OCI-LY7 (cell line): Measurements from ENCODE around the gene RABEP1. TPM values are rescaled to one million over a fixed set of nuclear protein-coding genes. Genes with fewer than 3 reads are reported as not detected.

Source experiments
- BruUV-seq: library from RNA; stranded (reverse); fragments of 400-500 nt; replicated peaks from 2 replicates; lab custom pipeline; 2021; lab: Mats Ljungman, UMichigan
- CTCF ChIA-PET: fragments of 300-600 bp; sonication (Branson Sonifier 250); formaldehyde crosslinking; loops from one replicate; lab custom pipeline; 2022; ENCODE audit warnings: antibody characterized with exemption; ENCODE audit not compliant: unreplicated experiment; lab: Charles Lee
- POLR2A ChIA-PET: fragments of 300-600 bp; sonication (Branson Sonifier 250); formaldehyde crosslinking; loops from one replicate; lab custom pipeline; 2022; ENCODE audit warnings: antibody characterized with exemption; lab: Charles Lee
- DNase-seq: peaks from one replicate; pipeline ENCODE4 v3.0.0-alpha.2; 2015; ENCODE audit warnings: low spot score
- H2AFZ ChIP-seq: fragments of 200-600 bp; sonication (generic), shearing (Covaris generic); 2 replicates; pipeline ENCODE4 v1.6.1; 2014; ENCODE audit warnings: mild to moderate bottlenecking, antibody characterized with exemption, low read length, moderate library complexity
- H3K27ac ChIP-seq: fragments of 200-600 bp; sonication (generic); 2 replicates; pipeline ENCODE4 v1.5.1; 2014; ENCODE audit warnings: mixed run types, low read depth, mild to moderate bottlenecking, moderate library complexity, low read length, inconsistent platforms; ENCODE audit not compliant: poor library complexity, severe bottlenecking
- H3K36me3 ChIP-seq: fragments of 200-600 bp; sonication (generic); 2 replicates; pipeline ENCODE4 v1.6.1; 2014; ENCODE audit warnings: mild to moderate bottlenecking, antibody characterized with exemption, low read length, moderate library complexity, mixed read lengths; ENCODE audit not compliant: insufficient read depth
- H3K4me1 ChIP-seq: fragments of 200-600 bp; sonication (generic); 2 replicates; pipeline ENCODE4 v1.5.1; 2014; ENCODE audit warnings: mild to moderate bottlenecking, low read length; ENCODE audit not compliant: insufficient read depth, poor library complexity, severe bottlenecking
- H3K4me2 ChIP-seq: fragments of 200-600 bp; sonication (generic); 2 replicates; pipeline ENCODE4 v1.6.1; 2014; ENCODE audit warnings: mild to moderate bottlenecking, low read length
- H3K4me3 ChIP-seq: fragments of 200-600 bp; sonication (generic); 2 replicates; pipeline ENCODE4 v1.5.1; 2014; ENCODE audit warnings: mild to moderate bottlenecking, low read depth, low read length; ENCODE audit not compliant: poor library complexity, severe bottlenecking
- H3K79me2 ChIP-seq: fragments of 200-600 bp; sonication (generic); 2 replicates; pipeline ENCODE4 v1.6.1; 2016; ENCODE audit warnings: low read depth, mild to moderate bottlenecking, low read length, moderate library complexity, mixed read lengths; ENCODE audit not compliant: insufficient read depth
- H3K9me2 ChIP-seq: fragments of 200-600 bp; sonication (generic); 2 replicates; pipeline ENCODE4 v1.6.1; 2016; ENCODE audit warnings: mild to moderate bottlenecking, low read length, mixed read lengths; ENCODE audit not compliant: insufficient read depth
- H3K9me3 ChIP-seq: fragments of 200-600 bp; sonication (generic); 2 replicates; pipeline ENCODE4 v1.6.1; 2014; ENCODE audit warnings: mild to moderate bottlenecking, mixed run types, low read length, mixed read lengths
- H4K20me1 ChIP-seq: fragments of 200-600 bp; sonication (generic); 2 replicates; pipeline ENCODE4 v1.6.1; 2014; ENCODE audit warnings: mild to moderate bottlenecking, antibody characterized with exemption, low read length, moderate library complexity, mixed read lengths; ENCODE audit not compliant: insufficient read depth
- EZH2phosphoT487 ChIP-seq: fragments of 200-600 bp; sonication (generic); IDR thresholded peaks from 2 replicates; pipeline ENCODE4 v1.6.1; 2018; ENCODE audit warnings: low read depth, borderline replicate concordance, mild to moderate bottlenecking, mixed run types, antibody characterized with exemption, low read length, moderate library complexity, mixed read lengths
- intact Hi-C: fragments of 100-400 bp; cut with micrococcal nuclease; formaldehyde crosslinking; loops from one replicate; pipeline ENCODE4 v1.10.0; 2022; ENCODE audit not compliant: unreplicated experiment
- total RNA-seq, 2 experiments: library from RNA; depleted of rRNA in 1 of 2; stranded (reverse); fragments of >200 nt in 1 of 2; shearing (Covaris generic) in 1 of 2; gene quantifications; 2 replicates each; pipeline ENCODE4 v1.2.3, GENCODE V29; 2014 to 2022
- TF ChIP-seq, protein P1 (sequence below): fragments of 200-600 bp; sonication (generic); conservative IDR thresholded peaks from 2 replicates; pipeline ENCODE4 v1.5.1; 2014; ENCODE audit warnings: mild to moderate bottlenecking, antibody characterized with exemption, low read length, moderate library complexity, mixed read lengths

RABEP1 gene
- total RNA-seq, 2 experiments from 2014 or later = 58.6 to 60.8 TPM

DNA sequence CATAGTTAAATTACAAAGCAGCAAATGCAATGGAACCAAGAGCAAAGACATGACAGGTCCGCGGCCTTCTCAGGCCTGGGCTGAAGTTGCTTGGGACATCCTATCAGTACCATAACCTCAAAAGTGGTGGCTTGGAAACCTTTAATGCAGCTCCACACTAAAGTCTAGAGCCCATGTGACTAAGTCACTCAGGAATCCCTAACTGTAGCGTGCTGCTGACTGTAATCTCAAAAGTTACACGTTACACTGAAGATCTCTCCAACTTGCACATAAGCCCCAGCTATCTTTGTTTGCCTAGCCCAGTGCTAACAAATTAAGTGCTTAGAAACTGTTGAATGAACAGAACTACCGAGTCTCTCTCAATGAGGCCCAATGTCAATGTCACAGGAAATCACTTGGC, 109.6 kb downstream of the RABEP1 start:
- intact Hi-C loops = no loop called here
- H4K20me1 ChIP-seq = no peaks in the 10 kb centered on the region
- ChIA-PET CTCF (no interaction called here), POLR2A (interaction anchor here (0.6 kb wide), 1 partner anchor 25 kb away, joined by 7 read pairs; no protein-coding TSS in a partner anchor)
- H3K9me2 ChIP-seq = no peaks in the 10 kb centered on the region
- no peak overlapping the region for H3K4me3 ChIP-seq
- H3K4me2 ChIP-seq = no peak overlapping the region
- no peaks in the 10 kb centered on the region for H3K79me2 ChIP-seq
- H3K36me3 ChIP-seq = peaks cover 98% of the 10 kb centered on the region
- no peak overlapping the region for H3K27ac ChIP-seq
- no TSS peak for BruUV-seq
- H3K9me3 ChIP-seq = no peaks in the 10 kb centered on the region
- no peak overlapping the region for H2AFZ ChIP-seq
- TF ChIP-seq, protein P1, sequence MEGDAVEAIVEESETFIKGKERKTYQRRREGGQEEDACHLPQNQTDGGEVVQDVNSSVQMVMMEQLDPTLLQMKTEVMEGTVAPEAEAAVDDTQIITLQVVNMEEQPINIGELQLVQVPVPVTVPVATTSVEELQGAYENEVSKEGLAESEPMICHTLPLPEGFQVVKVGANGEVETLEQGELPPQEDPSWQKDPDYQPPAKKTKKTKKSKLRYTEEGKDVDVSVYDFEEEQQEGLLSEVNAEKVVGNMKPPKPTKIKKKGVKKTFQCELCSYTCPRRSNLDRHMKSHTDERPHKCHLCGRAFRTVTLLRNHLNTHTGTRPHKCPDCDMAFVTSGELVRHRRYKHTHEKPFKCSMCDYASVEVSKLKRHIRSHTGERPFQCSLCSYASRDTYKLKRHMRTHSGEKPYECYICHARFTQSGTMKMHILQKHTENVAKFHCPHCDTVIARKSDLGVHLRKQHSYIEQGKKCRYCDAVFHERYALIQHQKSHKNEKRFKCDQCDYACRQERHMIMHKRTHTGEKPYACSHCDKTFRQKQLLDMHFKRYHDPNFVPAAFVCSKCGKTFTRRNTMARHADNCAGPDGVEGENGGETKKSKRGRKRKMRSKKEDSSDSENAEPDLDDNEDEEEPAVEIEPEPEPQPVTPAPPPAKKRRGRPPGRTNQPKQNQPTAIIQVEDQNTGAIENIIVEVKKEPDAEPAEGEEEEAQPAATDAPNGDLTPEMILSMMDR = no peak
- no peak for TF ChIP-seq EZH2phosphoT487
- no peak for DNase-seq
- peaks cover 5% of the 10 kb centered on the region for H3K4me1 ChIP-seq

DNA sequence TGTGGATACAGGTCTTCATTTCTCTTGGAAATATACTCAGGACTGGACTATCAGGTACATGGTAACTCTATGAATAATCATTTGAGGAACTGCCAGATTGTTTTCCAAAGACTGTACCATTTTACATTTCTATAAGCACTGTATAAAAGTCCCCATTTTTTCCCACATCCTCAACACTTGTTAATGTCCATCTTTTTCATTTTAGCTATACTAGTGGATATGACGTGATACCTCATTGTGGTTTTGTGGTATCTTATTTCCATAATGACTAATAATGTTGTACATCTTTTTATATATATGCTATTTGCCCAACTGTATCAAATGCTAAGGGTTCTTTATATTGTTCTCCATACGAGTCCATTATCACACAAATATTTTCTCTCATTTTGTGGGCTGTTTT, 114.5 kb downstream of the RABEP1 start:
- no TSS peak for BruUV-seq
- no peaks in the 10 kb centered on the region for H4K20me1 ChIP-seq
- ChIA-PET POLR2A (no interaction called here), CTCF (no interaction called here)
- H3K79me2 ChIP-seq = peaks cover 5% of the 10 kb centered on the region; the same call in 1 of the 2 replicates
- no peak for DNase-seq
- no peak overlapping the region for H3K4me3 ChIP-seq
- intact Hi-C loops = no loop called here
- no peak overlapping the region for H3K27ac ChIP-seq
- H2AFZ ChIP-seq = no peak overlapping the region
- H3K4me1 ChIP-seq = no peaks in the 10 kb centered on the region
- TF ChIP-seq, protein P1 = no peak
- TF ChIP-seq EZH2phosphoT487 = no peak
- H3K9me2 ChIP-seq = no peaks in the 10 kb centered on the region
- peaks cover 99% of the 10 kb centered on the region for H3K36me3 ChIP-seq
- 0 out of 2 replicates have a peak, but pooled peaks cover 4% of the 10 kb centered on the region for H3K9me3 ChIP-seq
- H3K4me2 ChIP-seq = no peak overlapping the region

DNA sequence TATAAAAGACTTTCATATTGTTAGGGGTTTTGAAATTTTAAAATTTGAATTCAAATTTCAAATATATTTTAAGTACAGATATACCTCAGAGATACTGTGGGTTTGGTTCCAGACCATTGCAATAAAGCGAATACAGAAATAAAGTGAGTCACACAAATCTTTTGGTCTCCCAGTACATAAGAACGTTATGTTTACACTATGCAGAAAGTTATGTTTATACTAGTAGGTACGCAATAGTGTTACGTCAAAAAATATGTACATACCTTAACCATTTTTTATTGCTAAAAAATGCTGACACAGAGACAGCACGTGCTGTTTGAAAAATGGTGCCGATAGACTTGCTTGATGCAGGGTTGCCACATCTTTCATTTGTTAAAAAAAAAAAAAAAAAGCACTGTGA, 117.7 kb downstream of the RABEP1 start:
- Histone ChIP-seq H3K9me3 (0 out of 2 replicates have a peak, but pooled peaks cover 4% of the 10 kb centered on the region), H3K27ac (no peak overlapping the region), H3K79me2 (peaks cover 11% of the 10 kb centered on the region; the same call in 1 of the 2 replicates), H3K4me1 (no peaks in the 10 kb centered on the region), H3K9me2 (no peaks in the 10 kb centered on the region), H2AFZ (no peak overlapping the region), H3K4me2 (no peak overlapping the region), H4K20me1 (no peaks in the 10 kb centered on the region), H3K36me3 (peaks cover 98% of the 10 kb centered on the region), H3K4me3 (no peak overlapping the region)
- TF ChIP-seq, protein P1 = no peak
- TF ChIP-seq EZH2phosphoT487 = no peak
- BruUV-seq = TSS peak; percentile 5
- DNase-seq = no peak
- intact Hi-C loops = no loop called here
- CTCF ChIA-PET = no interaction called here
- POLR2A ChIA-PET = no interaction called here
